Small intestine (tissue), 7 donors: Measurements from ENCODE around the gene GRAP2. TPM values are rescaled to one million over a fixed set of nuclear protein-coding genes. Genes with fewer than 3 reads are reported as not detected.
A peak's percentile ranks its signal among the peaks of the same experiment; 100 is the strongest.

Experiments
- DNase-seq, 2 donors: peaks; one replicate each; pipeline versions ENCODE4 v3.0.0 to v3.0.0-alpha.2; 2013
- FAIRE-seq: peaks from 2 replicates; lab custom pipeline; 2012; peaks lifted over from hg19 to GRCh38; lab: Jason Lieb, UNC
- H3K27ac ChIP-seq, 3 donors: one replicate each; pipeline ENCODE4 v1.5.1; 2013; ENCODE audit warnings: low read length in 2 of 3, mild to moderate bottlenecking in 2 of 3, control low read depth in 1 of 3, inconsistent platforms in 1 of 3, low read depth in 1 of 3, moderate library complexity in 1 of 3
- H3K27me3 ChIP-seq, 3 donors: one replicate each; pipeline ENCODE4 v1.6.1; 2013; ENCODE audit warnings: low read length in 3 of 3, inconsistent platforms in 1 of 3; ENCODE audit not compliant: control insufficient read depth in 3 of 3, insufficient read depth in 3 of 3
- H3K36me3 ChIP-seq, 3 donors: one replicate each; pipeline ENCODE4 v1.6.1; 2013; ENCODE audit warnings: low read length in 3 of 3, inconsistent platforms in 1 of 3, low read depth in 1 of 3, mild to moderate bottlenecking in 1 of 3, moderate library complexity in 1 of 3; ENCODE audit not compliant: control insufficient read depth in 3 of 3, insufficient read depth in 2 of 3
- H3K4me1 ChIP-seq, 3 donors: one replicate each; pipeline ENCODE4 v1.6.1; 2013; ENCODE audit warnings: low read length in 2 of 3, inconsistent platforms in 1 of 3, low read depth in 1 of 3, mild to moderate bottlenecking in 1 of 3, moderate library complexity in 1 of 3; ENCODE audit not compliant: control insufficient read depth in 3 of 3, insufficient read depth in 2 of 3
- H3K4me3 ChIP-seq, 3 donors: one replicate each; pipeline ENCODE4 v1.5.1; 2013; ENCODE audit warnings: low read length in 3 of 3, control low read depth in 1 of 3, inconsistent platforms in 1 of 3, low read depth in 1 of 3, mild to moderate bottlenecking in 1 of 3, moderate library complexity in 1 of 3
- H3K9me3 ChIP-seq, 2 donors: one replicate each; pipeline ENCODE4 v1.6.1; 2013; ENCODE audit warnings: low read depth in 1 of 2, low read length in 1 of 2; ENCODE audit not compliant: control insufficient read depth in 2 of 2, insufficient read depth in 1 of 2
- WGBS, 3 donors: extraction: QIAGEN DNeasy Blood & Tissue Kit; methylation state at CpG; one replicate each; pipeline ENCODE4 v1.1.7; 2013; 5-methylcytosine and 5-hydroxymethylcytosine counted together
- polyA plus RNA-seq, 4 donors: library from polyadenylated mRNA; stranded (reverse) in 3 of 4; unstranded in 1 of 4; fragments of 200-250 nt in 3 of 4; fragments of 120-200 nt in 1 of 4; gene quantifications; one replicate each; pipeline versions ENCODE4 v1.2.1 to v1.2.3, GENCODE V29; 2013
- donor health status: healthy with polysubstance abuse.
- donor health status: control.
- donor health status: control.
- donor health status: Bipolar disorder and iron deficiency.
- donor health status: healthy.

Gene GRAP2
- polyA plus RNA-seq, 4 donors: 2.0 to 3.4 (median 2.6) TPM

DNA sequence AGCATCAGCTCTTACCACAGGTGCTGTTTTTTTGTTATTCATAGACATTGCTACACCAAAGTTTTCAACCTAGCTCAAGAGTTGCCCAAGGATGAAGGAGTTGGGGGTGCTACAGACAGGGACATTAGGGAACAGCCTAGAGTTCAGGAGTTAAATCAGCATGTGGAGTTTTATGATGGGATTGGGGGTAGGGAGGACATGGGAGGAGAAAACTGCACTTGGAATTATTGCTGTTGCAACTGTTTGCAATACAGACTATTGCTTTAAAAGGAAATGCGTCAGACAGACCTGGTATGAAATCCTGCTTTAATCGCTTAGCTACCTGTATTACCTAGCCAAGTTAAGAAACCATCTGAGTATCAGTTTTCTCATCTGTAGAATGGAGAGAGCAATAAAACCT, 65.6 kb downstream of the GRAP2 start:
- no peaks in the 10 kb centered on the region for H3K36me3 ChIP-seq
- DNase-seq: peak in 1 of 2 donors; percentile 65
- H3K27me3 ChIP-seq: peaks cover 0 to 2% (median 2%) of the 10 kb centered on the region in 3 donors
- peak overlapping the region in 1 of 3 donors; percentile 38 for H3K27ac ChIP-seq
- FAIRE-seq: no peak
- peaks cover 0 to 26% (median 0%) of the 10 kb centered on the region in 3 donors for H3K4me1 ChIP-seq
- no peaks in the 10 kb centered on the region for H3K9me3 ChIP-seq
- 79 to 90% (median 90%) methylated on average over 2 of the region's 2 CpGs for WGBS, 3 donors
- H3K4me3 ChIP-seq: no peak overlapping the region

DNA sequence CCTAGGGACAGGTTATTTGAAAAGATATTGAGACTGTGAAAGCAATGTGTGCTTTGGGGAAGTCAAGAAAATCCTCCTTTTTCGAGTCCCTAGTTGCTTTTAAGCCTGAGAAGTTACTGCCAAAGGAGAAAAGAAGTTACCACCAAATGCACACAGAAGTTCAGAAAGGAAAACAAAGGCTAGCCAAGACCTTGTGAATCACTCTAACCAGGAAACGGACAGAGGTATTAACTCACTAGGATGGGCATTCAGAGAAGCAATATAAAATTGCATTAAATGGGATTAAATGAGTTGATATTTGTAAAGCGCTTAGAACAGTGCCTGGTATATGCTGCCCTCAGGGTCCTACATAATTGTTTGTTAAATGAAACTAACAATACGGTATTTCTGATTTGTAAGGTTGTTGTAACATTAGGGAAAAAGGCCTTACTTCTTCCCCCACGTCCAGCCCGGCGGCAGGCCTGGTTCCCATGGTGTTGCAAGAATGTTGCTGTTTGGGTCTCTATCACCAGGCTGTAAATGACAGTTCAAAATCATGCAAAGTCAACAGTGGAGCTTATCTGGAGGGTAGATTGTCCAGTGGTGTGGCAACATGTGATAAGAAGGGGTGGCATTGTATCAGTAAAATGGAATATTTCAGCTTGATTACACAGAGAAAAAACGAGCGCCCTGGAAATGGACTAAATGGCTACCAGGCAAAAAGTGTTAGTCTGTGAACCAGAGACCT, 66.4 kb downstream of the GRAP2 start:
- Histone ChIP-seq H3K36me3 (no peaks in the 10 kb centered on the region), H3K27ac (peak overlapping the region in 1 of 3 donors; percentile 38), H3K4me3 (no peak overlapping the region), H3K4me1 (peaks cover 0 to 26% (median 0%) of the 10 kb centered on the region in 3 donors), H3K27me3 (peaks cover 0 to 4% (median 2%) of the 10 kb centered on the region in 3 donors), H3K9me3 (no peaks in the 10 kb centered on the region)
- 36 to 71% (median 46%) methylated on average over 9 of the region's 9 CpGs for WGBS, 3 donors
- FAIRE-seq: no peak
- peak in 1 of 2 donors; percentile 80 for DNase-seq

DNA sequence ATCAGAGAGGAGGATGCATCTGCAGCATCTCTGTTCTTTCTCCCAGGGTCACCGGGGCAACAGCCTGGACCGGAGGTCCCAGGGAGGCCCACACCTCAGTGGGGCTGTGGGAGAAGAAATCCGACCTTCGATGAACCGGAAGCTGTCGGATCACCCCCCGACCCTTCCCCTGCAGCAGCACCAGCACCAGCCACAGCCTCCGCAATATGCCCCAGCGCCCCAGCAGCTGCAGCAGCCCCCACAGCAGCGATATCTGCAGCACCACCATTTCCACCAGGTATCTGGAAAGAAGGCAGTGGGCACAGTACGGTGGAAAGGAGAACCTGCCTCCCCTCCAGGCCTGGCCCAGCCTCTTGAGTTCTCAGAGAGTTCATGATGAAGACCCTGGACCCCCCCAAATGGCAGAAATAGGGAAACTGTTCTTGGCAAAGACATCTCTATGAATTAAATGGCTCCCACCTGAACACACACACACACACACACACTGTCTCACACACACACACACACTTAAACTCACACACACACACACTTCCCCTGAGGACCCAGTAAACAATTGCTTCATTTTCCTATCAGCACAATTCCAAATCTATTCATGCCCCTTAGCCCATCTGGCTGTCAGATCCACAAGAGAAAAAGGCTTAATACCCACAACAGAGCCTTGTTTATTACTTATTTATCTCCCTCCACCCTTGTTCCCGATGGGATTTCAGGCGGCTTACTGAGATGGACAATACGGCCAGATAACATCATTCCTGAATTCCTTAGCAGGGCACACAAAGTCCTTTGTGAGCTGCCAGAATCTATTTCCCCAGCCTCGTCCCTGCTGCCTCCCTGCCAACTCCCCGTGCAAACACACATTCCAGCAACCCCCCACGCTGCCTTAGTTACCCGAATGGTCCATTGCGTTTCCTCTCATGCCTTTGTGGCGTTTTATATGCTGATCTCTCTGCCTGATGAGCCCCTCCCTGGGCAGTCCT, 67.4 kb downstream of the GRAP2 start:
- Histone ChIP-seq H3K36me3 (no peaks in the 10 kb centered on the region), H3K4me1 (peaks cover 0 to 26% (median 0%) of the 10 kb centered on the region in 3 donors), H3K27ac (no peak overlapping the region), H3K27me3 (peaks cover 0 to 6% (median 2%) of the 10 kb centered on the region in 3 donors), H3K4me3 (no peak overlapping the region), H3K9me3 (no peaks in the 10 kb centered on the region)
- no peak for DNase-seq
- 67 to 77% (median 72%) methylated on average over 20 of the region's 20 CpGs for WGBS, 3 donors
- no peak for FAIRE-seq

DNA sequence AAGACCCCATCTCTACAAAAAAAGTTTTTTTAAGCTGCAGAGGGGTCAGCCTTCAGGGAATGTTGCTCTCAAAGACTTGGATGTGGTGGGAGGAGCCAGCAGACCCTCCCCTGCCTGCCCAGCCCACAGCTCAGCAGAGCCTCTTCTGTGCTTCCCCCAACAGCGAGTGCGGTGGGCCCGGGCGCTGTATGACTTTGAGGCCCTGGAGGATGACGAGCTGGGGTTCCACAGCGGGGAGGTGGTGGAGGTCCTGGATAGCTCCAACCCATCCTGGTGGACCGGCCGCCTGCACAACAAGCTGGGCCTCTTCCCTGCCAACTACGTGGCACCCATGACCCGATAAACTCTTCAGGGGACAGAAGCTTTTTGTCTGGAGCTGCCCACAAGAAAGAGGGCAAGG, 69.9 kb downstream of the GRAP2 start:
- Histone ChIP-seq H3K9me3 (no peaks in the 10 kb centered on the region), H3K4me3 (no peak overlapping the region), H3K27me3 (peaks cover 0 to 6% (median 2%) of the 10 kb centered on the region in 3 donors), H3K27ac (no peak overlapping the region), H3K36me3 (no peaks in the 10 kb centered on the region), H3K4me1 (peaks cover 0 to 26% (median 0%) of the 10 kb centered on the region in 3 donors)
- no peak for FAIRE-seq
- DNase-seq: no peak
- 94 to 96% (median 95%) methylated on average over 10 of the region's 10 CpGs for WGBS, 3 donors

DNA sequence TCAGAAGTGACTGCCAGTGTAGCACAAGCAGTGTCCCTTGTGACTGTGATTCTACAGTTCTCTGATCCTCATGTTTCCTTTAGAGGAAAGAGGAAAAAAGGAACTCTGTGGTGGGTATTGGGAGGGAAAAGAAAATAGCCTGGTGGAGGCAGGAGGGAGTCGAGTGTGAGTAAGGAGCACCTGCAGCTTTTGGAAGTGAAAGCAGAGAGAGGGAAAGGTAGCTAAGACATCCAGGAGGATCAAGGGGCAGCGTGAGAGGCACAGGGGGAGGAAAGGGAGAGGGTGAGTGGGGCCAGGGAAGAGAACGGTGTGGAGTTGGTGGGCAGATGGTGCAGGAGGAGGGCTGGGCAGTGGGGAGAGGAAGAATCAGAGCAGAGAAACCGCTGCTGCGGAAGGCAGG, 71.8 kb downstream of the GRAP2 start:
- Histone ChIP-seq H3K9me3 (no peaks in the 10 kb centered on the region), H3K4me1 (peaks cover 0 to 8% (median 0%) of the 10 kb centered on the region in 3 donors), H3K36me3 (no peaks in the 10 kb centered on the region), H3K4me3 (no peak overlapping the region), H3K27ac (no peak overlapping the region), H3K27me3 (peaks cover 0 to 14% (median 2%) of the 10 kb centered on the region in 3 donors)
- FAIRE-seq: no peak
- WGBS, 3 donors: 45 to 62% (median 54%) methylated on average over 5 of the region's 5 CpGs
- no peak for DNase-seq

DNA sequence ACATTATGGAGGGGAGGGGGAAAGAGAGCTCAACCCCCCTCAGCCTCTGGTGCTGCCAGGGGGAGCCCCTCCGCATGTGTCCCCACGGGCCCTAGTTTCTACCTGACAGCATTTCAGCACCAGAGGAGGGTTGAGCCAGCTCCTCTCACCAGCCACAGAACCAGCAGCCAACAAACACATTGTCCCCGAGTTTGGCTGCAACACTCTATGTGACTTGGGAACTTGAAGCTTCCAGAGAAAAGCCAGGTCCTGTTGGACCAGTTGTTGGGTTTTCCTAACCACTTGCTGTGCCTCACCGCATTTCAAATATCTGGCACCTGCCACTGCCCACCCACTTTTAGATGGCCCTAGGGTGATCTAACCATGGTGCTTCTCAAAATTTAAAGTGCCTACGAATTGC, 72.8 kb downstream of the GRAP2 start:
- peaks cover 0 to 14% (median 0%) of the 10 kb centered on the region in 3 donors for H3K27me3 ChIP-seq
- H3K4me3 ChIP-seq: no peak overlapping the region
- no peaks in the 10 kb centered on the region for H3K9me3 ChIP-seq
- FAIRE-seq (no peak), DNase-seq (no peak)
- WGBS, 3 donors: 76 to 79% (median 78%) methylated on average over 5 of the region's 5 CpGs
- no peaks in the 10 kb centered on the region for H3K36me3 ChIP-seq
- no peaks in the 10 kb centered on the region for H3K4me1 ChIP-seq
- no peak overlapping the region for H3K27ac ChIP-seq

DNA sequence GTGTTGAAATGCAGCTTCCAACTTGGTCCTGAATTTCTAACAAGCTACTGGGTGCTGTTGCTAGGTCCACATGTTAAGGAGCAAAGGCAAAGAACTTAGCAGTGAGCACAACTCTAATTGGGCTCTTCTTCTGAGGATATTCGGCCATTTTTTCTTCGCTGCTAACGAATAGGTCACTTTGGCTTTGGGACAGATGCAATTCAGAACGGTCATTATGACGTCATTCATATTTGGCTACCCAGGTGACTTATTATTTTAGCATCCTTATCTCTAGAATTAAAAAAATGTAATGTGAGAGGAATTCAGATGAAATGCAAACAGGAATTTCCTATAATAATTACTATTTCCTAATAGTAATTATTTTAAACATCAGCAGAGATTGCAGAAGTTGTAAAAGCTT, 73.2 kb downstream of the GRAP2 start:
- peaks cover 0 to 18% (median 0%) of the 10 kb centered on the region in 3 donors for H3K27me3 ChIP-seq
- H3K27ac ChIP-seq: no peak overlapping the region
- FAIRE-seq (no peak), DNase-seq (no peak)
- WGBS, 3 donors: 58 to 78% (median 66%) methylated on average over 5 of the region's 5 CpGs
- H3K9me3 ChIP-seq: no peaks in the 10 kb centered on the region
- no peaks in the 10 kb centered on the region for H3K4me1 ChIP-seq
- H3K4me3 ChIP-seq: no peak overlapping the region
- no peaks in the 10 kb centered on the region for H3K36me3 ChIP-seq

DNA sequence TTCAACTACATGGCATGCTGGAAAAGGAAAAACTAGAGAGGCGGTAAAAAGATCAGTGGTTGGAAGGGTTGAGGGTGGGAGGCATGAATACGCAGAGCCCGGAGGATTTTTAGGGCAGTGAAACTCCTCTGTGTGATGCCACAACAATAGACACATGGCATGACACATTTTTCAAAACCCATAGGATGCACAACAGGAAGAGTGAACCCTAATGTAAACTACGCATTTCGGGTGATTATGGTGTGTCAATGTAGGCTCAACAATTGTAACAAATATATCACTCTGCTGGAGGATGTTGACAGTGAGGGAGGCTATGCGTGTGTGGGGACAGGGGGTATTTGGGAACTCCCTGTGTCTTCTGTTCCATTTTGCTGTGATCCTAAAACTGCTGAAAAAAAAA, 78.2 kb downstream of the GRAP2 start:
- no peak overlapping the region for H3K4me3 ChIP-seq
- H3K9me3 ChIP-seq: no peaks in the 10 kb centered on the region
- DNase-seq (no peak), FAIRE-seq (no peak)
- H3K27me3 ChIP-seq: peaks cover 0 to 12% (median 0%) of the 10 kb centered on the region in 3 donors
- no peaks in the 10 kb centered on the region for H3K36me3 ChIP-seq
- no peaks in the 10 kb centered on the region for H3K4me1 ChIP-seq
- 73 to 80% (median 75%) methylated on average over 6 of the region's 6 CpGs for WGBS, 3 donors
- no peak overlapping the region for H3K27ac ChIP-seq
